Endodermal cell (in vitro differentiated cells): ENCODE results near the gene ZBTB7C. TPM values are rescaled to one million over a fixed set of nuclear protein-coding genes. Genes with fewer than 3 reads are reported as not detected.

Source experiments
- DNase-seq: peaks from one replicate; pipeline ENCODE4 v3.0.0-alpha.2; 2017
- H3K27ac ChIP-seq: 2 replicates; pipeline ENCODE4 v1.5.1; 2013; ENCODE audit warnings: mild to moderate bottlenecking, low read depth, low read length, moderate library complexity
- H3K27me3 ChIP-seq: 2 replicates; pipeline ENCODE4 v1.6.1; 2013; ENCODE audit warnings: mild to moderate bottlenecking, low read length, moderate library complexity; ENCODE audit not compliant: insufficient read depth, control insufficient read depth, poor library complexity, severe bottlenecking
- H3K36me3 ChIP-seq: 2 replicates; pipeline ENCODE4 v1.7.0; 2013; ENCODE audit warnings: mild to moderate bottlenecking, low read length, moderate library complexity; ENCODE audit not compliant: control insufficient read depth, insufficient read depth
- H3K4me1 ChIP-seq: one replicate; pipeline ENCODE4 v1.7.0; 2013; ENCODE audit warnings: low read length; ENCODE audit not compliant: control insufficient read depth, insufficient read depth
- H3K4me3 ChIP-seq: 2 replicates; pipeline ENCODE4 v1.5.1; 2013; ENCODE audit warnings: mild to moderate bottlenecking, low read length, moderate library complexity
- H3K9ac ChIP-seq: 2 replicates; pipeline ENCODE4 v1.6.1; 2013; ENCODE audit warnings: mild to moderate bottlenecking, low read length, moderate library complexity; ENCODE audit not compliant: poor library complexity, severe bottlenecking; ENCODE audit errors: extremely low read depth
- H3K9me3 ChIP-seq: 2 replicates; pipeline ENCODE4 v1.6.1; 2013; ENCODE audit warnings: mild to moderate bottlenecking, low read length, moderate library complexity; ENCODE audit not compliant: control insufficient read depth
- H3K27ac Mint-ChIP-seq: 2 replicates; pipeline ENCODE4 v1.8.0; 2020; ENCODE audit warnings: mixed read lengths
- H3K27me3 Mint-ChIP-seq: 2 replicates; pipeline ENCODE4 v1.8.0; 2021; ENCODE audit warnings: mild to moderate bottlenecking, mixed read lengths; ENCODE audit not compliant: insufficient read depth
- H3K36me3 Mint-ChIP-seq: 2 replicates; pipeline ENCODE4 v1.8.0; 2020; ENCODE audit warnings: low read depth, mixed read lengths
- H3K4me1 Mint-ChIP-seq: 2 replicates; pipeline ENCODE4 v1.8.0; 2020; ENCODE audit warnings: mixed read lengths
- H3K4me3 Mint-ChIP-seq: 2 replicates; pipeline ENCODE4 v1.8.0; 2020; ENCODE audit warnings: mild to moderate bottlenecking, moderate library complexity, mixed read lengths
- H3K9me3 Mint-ChIP-seq: 2 replicates; pipeline ENCODE4 v1.8.0; 2020; ENCODE audit warnings: mild to moderate bottlenecking, mixed read lengths
- CTCF ChIP-seq: fragments of 200-600 bp; sonication (generic); conservative IDR thresholded peaks from 2 replicates; pipeline ENCODE4 v1.5.0; 2021; ENCODE audit warnings: antibody characterized with exemption, mild to moderate bottlenecking
- WGBS, 2 experiments: methylation state at CpG; one replicate each; pipeline versions ENCODE4 v1.1.5 to v1.1.7; 2013; ENCODE audit warnings: missing lambda C conversion rate in 2 of 2, mixed read lengths in 1 of 2; ENCODE audit not compliant: insufficient coverage in 1 of 2, insufficient read length in 1 of 2; 5-methylcytosine and 5-hydroxymethylcytosine counted together
- total RNA-seq, 2 donors: library from RNA; stranded (reverse); fragmentation: NEBNext Ultra II Directional in 1 of 2; extraction: Animal tissue kit (Norgen Biotek cat#: 25700) in 1 of 2; gene quantifications; 2 replicates in 1 of 2; 3 replicates in 1 of 2; pipeline ENCODE4 v1.2.1, GENCODE V29; 2021

ZBTB7C gene
- total RNA-seq, 2 donors from 2014 or later: 0.31 to 0.62 TPM

- no peaks in the 10 kb centered on the region for H3K9me3 ChIP-seq
- H3K4me3 Mint-ChIP-seq: no peak overlapping the region
- 46% methylated on average over 4 to 7 of the region's 7 CpGs for WGBS, 2 experiments
Measured at GRCh38 chr18:48230467-48231113, 178.6 kb downstream of the ZBTB7C start.

GRCh38 chr18:48229552-48229981, 179.6 kb downstream of the ZBTB7C start:
- no peaks in the 10 kb centered on the region for H3K4me1 ChIP-seq
- Mint-ChIP-seq H3K36me3 (no peaks in the 10 kb centered on the region), H3K9me3 (no peaks in the 10 kb centered on the region), H3K27ac (no peak overlapping the region), H3K4me3 (no peak overlapping the region), H3K27me3 (peaks cover 7% of the 10 kb centered on the region), H3K4me1 (peaks cover 4% of the 10 kb centered on the region)
- H3K27me3 ChIP-seq: peaks cover 1% of the 10 kb centered on the region
- H3K4me3 ChIP-seq: no peak overlapping the region
- peak; percentile 67 for DNase-seq
- H3K9me3 ChIP-seq: no peaks in the 10 kb centered on the region
- no peak overlapping the region for H3K9ac ChIP-seq
- no peak overlapping the region for H3K27ac ChIP-seq
- WGBS, 2 experiments: 80 to 94% methylated on average over 3 to 8 of the region's 8 CpGs
- TF ChIP-seq CTCF: peak; percentile 48
- H3K36me3 ChIP-seq: no peaks in the 10 kb centered on the region

More at GRCh38 chr18:48230467-48231113, 178.6 kb downstream of the ZBTB7C start:
- Histone ChIP-seq H3K27ac (no peak overlapping the region), H3K4me3 (no peak overlapping the region), H3K4me1 (no peaks in the 10 kb centered on the region), H3K36me3 (no peaks in the 10 kb centered on the region), H3K9ac (no peak overlapping the region), H3K27me3 (no peaks in the 10 kb centered on the region)
- no peaks in the 10 kb centered on the region for H3K36me3 Mint-ChIP-seq
- H3K4me1 Mint-ChIP-seq: peaks cover 4% of the 10 kb centered on the region
- H3K9me3 Mint-ChIP-seq: no peaks in the 10 kb centered on the region
- peaks cover 7% of the 10 kb centered on the region for H3K27me3 Mint-ChIP-seq
- H3K27ac Mint-ChIP-seq: no peak overlapping the region
- peak; percentile 94 for DNase-seq
- peak; percentile 93 for TF ChIP-seq CTCF

- 91 to 92% methylated on average over 9 to 10 of the region's 10 CpGs for WGBS, 2 experiments
- Mint-ChIP-seq H3K27ac (no peak overlapping the region), H3K27me3 (peaks cover 9% of the 10 kb centered on the region)
Measured at GRCh38 chr18:48228841-48229240, 180.3 kb downstream of the ZBTB7C start.

More at GRCh38 chr18:48228841-48229240, 180.3 kb downstream of the ZBTB7C start:
- TF ChIP-seq CTCF: no peak
- no peaks in the 10 kb centered on the region for H3K36me3 Mint-ChIP-seq
- no peak for DNase-seq
- Histone ChIP-seq H3K27me3 (peaks cover 6% of the 10 kb centered on the region), H3K27ac (no peak overlapping the region), H3K4me1 (no peaks in the 10 kb centered on the region), H3K4me3 (no peak overlapping the region), H3K9ac (no peak overlapping the region), H3K36me3 (no peaks in the 10 kb centered on the region), H3K9me3 (no peaks in the 10 kb centered on the region)
- H3K4me1 Mint-ChIP-seq: peaks cover 4% of the 10 kb centered on the region
- H3K4me3 Mint-ChIP-seq: no peak overlapping the region
- no peaks in the 10 kb centered on the region for H3K9me3 Mint-ChIP-seq
